Measurements from ENCODE around the gene CREB5.

The CREB5 gene

DNA sequence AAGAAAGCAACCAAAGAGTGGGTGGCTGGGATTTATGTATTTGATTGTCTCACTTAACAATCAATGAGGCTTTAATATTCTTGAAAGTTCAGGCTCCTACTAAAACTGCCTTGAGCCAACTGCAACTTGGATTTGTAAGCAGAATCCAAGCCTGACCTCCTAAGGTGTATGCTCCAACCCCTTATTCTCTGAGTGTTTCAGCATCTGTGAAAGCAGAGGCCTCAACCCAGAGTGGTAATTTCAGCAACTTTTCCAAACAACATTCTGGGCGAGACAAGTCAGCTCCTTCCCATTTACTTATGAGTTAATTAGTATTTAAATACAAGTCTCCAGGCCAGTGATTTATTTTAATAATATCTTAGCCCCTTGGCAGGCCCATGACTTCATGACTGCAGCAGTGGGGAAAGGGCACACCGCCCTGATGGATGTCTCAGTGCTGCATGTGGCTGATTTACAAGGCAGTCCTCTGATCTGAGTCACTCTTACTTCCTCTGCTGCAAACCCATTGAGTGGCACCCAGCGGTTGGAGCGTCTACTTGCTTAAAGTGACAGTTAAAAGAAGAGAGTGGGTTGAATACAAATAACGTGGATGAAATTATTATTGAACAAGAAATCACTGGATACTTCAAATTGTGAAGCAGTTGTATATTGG, 336.7 kb downstream of the CREB5 start:
- TF ChIP-seq, protein P1, sequence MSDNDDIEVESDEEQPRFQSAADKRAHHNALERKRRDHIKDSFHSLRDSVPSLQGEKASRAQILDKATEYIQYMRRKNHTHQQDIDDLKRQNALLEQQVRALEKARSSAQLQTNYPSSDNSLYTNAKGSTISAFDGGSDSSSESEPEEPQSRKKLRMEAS (IDR thresholded peaks at IDR 0.05): 0 out of 2 replicates have a peak, but pooled peaks have one; percentile 10
- TF ChIP-seq FOXM1 (IDR thresholded peaks at IDR 0.05; ENCODE audit: borderline replicate concordance, low read depth): no peak

GRCh38 chr7:28749638-28750037, 337.3 kb downstream of the CREB5 start:
- TF ChIP-seq TCF12 (IDR thresholded peaks at IDR 0.05; ENCODE audit: low read depth): no peak
- TF ChIP-seq, protein P2, sequence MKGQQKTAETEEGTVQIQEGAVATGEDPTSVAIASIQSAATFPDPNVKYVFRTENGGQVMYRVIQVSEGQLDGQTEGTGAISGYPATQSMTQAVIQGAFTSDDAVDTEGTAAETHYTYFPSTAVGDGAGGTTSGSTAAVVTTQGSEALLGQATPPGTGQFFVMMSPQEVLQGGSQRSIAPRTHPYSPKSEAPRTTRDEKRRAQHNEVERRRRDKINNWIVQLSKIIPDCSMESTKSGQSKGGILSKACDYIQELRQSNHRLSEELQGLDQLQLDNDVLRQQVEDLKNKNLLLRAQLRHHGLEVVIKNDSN (IDR thresholded peaks at IDR 0.05): no peak
- TF ChIP-seq RAD21 (IDR thresholded peaks at IDR 0.05; ENCODE audit: low read depth): no peak
- no peak for TF ChIP-seq REST (IDR thresholded peaks at IDR 0.05; ENCODE audit: low read depth)
- TF ChIP-seq FOXM1 (IDR thresholded peaks at IDR 0.05; ENCODE audit: borderline replicate concordance, low read depth): no peak
- TF ChIP-seq EGR1 (IDR thresholded peaks at IDR 0.05): no peak
- TF ChIP-seq TEAD4 (IDR thresholded peaks at IDR 0.05): no peak
- TF ChIP-seq NFIC (IDR thresholded peaks at IDR 0.05): no peak

DNA sequence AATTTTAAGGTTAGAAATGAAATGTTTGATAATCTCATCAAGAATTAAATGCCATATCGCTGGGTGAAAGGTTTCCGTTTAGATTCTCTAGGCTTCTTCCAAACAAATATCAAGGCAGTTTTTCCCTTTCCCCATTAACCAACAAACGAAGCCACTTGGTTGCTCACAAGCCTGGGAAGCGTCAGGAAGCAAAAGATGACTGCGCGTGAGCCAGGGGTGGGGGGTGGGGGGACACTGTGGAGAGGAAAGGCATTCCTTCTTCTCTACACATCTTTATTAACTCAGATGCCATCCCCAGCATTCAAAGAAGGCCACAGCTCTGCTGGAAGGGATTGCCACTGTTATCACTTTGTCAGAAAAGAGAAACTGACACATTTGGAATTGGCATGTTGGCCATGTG, 338.7 kb downstream of the CREB5 start:
- no peak for TF ChIP-seq NFIC (IDR thresholded peaks at IDR 0.05)
- TF ChIP-seq EGR1 (IDR thresholded peaks at IDR 0.05): no peak
- TF ChIP-seq ZBTB7A (IDR thresholded peaks at IDR 0.05; ENCODE audit: low read depth): no peak
- no peak for TF ChIP-seq FOXM1 (IDR thresholded peaks at IDR 0.05; ENCODE audit: borderline replicate concordance, low read depth)
- TF ChIP-seq RAD21 (IDR thresholded peaks at IDR 0.05; ENCODE audit: low read depth): no peak
- TF ChIP-seq, protein P1 (IDR thresholded peaks at IDR 0.05): no peak
- TF ChIP-seq EP300 (IDR thresholded peaks at IDR 0.05; ENCODE audit: borderline replicate concordance): no peak
- TF ChIP-seq TEAD4 (IDR thresholded peaks at IDR 0.05): no peak
- no peak for TF ChIP-seq TAF1 (IDR thresholded peaks at IDR 0.05; ENCODE audit: low read depth)
- no peak for TF ChIP-seq REST (IDR thresholded peaks at IDR 0.05; ENCODE audit: low read depth)

DNA sequence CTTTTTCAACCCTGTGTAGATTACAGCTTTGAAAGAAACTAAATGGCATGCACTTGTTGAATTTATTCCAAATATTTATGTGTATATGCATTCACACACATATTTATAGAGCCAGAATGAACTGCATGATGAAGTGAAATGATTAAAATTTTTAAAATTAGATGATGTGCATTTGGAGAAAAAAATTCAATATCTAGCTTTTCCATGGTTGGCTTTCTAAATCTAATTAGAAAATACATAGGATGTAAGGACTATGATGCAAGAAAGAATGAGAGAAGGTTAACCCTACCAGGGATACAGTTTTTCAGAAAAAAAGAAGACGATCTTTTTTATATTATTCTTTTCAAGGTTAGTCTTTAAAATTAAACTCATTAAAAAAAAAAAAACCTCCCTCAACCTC, 341.3 kb downstream of the CREB5 start:
- TF ChIP-seq REST (IDR thresholded peaks at IDR 0.05; ENCODE audit: low read depth) (no peak), FOXM1 (IDR thresholded peaks at IDR 0.05; ENCODE audit: borderline replicate concordance, low read depth) (no peak), RAD21 (IDR thresholded peaks at IDR 0.05; ENCODE audit: low read depth) (no peak), TCF12 (IDR thresholded peaks at IDR 0.05; ENCODE audit: low read depth) (no peak), EGR1 (IDR thresholded peaks at IDR 0.05) (no peak), YY1 (IDR thresholded peaks at IDR 0.05; ENCODE audit: low read depth) (no peak), ZBTB7A (IDR thresholded peaks at IDR 0.05; ENCODE audit: low read depth) (no peak), CEBPB (IDR thresholded peaks at IDR 0.05) (no peak), CREB1 (IDR thresholded peaks at IDR 0.05; ENCODE audit: low read depth) (no peak), NFIC (IDR thresholded peaks at IDR 0.05) (no peak), EP300 (IDR thresholded peaks at IDR 0.05; ENCODE audit: borderline replicate concordance) (no peak), TEAD4 (IDR thresholded peaks at IDR 0.05) (no peak)
- TF ChIP-seq, protein P2 (IDR thresholded peaks at IDR 0.05): no peak
- TF ChIP-seq, protein P1 (IDR thresholded peaks at IDR 0.05): no peak
